A549 (cell line): Measurements from ENCODE around the gene NOL4. TPM values are rescaled to one million over a fixed set of nuclear protein-coding genes. Genes with fewer than 3 reads are reported as not detected.
"Not testable (repeated sequence)": the region's sequence is repeated elsewhere in the genome, so short reads cannot be mapped to it uniquely, and the experiment has no call there.

ENCODE experiments used
- ATAC-seq, 2 experiments: fragments of 200-7000 bp in 1 of 2; fragments of >200 bp in 1 of 2; cut with Nextera tagmentation in 1 of 2; cut with Tn5 transposase in 1 of 2; 3 replicates each; pipeline versions ENCODE4 v1.8.0 to v1.9.1; 2018 to 2020; ENCODE audit warnings: mild to moderate bottlenecking in 1 of 2, moderate library complexity in 1 of 2
- CTCF ChIA-PET: fragments of 300-600 bp; sonication (Branson Sonifier 250); formaldehyde crosslinking; extraction: SDS; loops from one replicate; lab custom pipeline; 2021; ENCODE audit warnings: antibody characterized with exemption, inconsistent platforms; lab: Yijun Ruan, JAX
- POLR2A ChIA-PET: fragments of 350-600 bp; formaldehyde crosslinking; extraction: SDS; loops from one replicate; lab custom pipeline; 2021; ENCODE audit warnings: antibody characterized with exemption, inconsistent platforms; lab: Yijun Ruan, JAX
- DNase-seq, 2 experiments: peaks; one replicate each; pipeline versions ENCODE4 v3.0.0 to v3.0.0-alpha.2; 2011 to 2016; ENCODE audit warnings: low read depth in 1 of 2, low spot score in 1 of 2
- FAIRE-seq: peaks from 2 replicates; lab custom pipeline; 2011; peaks lifted over from hg19 to GRCh38; lab: Jason Lieb, UNC
- H3K27ac ChIP-seq, 2 experiments: fragments of >200 bp; sonication (Bioruptor Twin); formaldehyde crosslinking; 3 replicates each; pipeline ENCODE4 v1.5.1; 2016 to 2017
- H3K4me1 ChIP-seq: fragments of >200 bp; sonication (Bioruptor Twin); formaldehyde crosslinking; 3 replicates; pipeline ENCODE4 v1.6.1; 2016
- H3K4me2 ChIP-seq: fragments of >200 bp; sonication (Bioruptor Twin); formaldehyde crosslinking; 3 replicates; pipeline ENCODE4 v1.6.1; 2016
- H3K4me3 ChIP-seq: fragments of >200 bp; sonication (Bioruptor Twin); formaldehyde crosslinking; 3 replicates; pipeline ENCODE4 v1.5.1; 2016
- H3K9me3 ChIP-seq: fragments of >200 bp; sonication (Bioruptor Twin); formaldehyde crosslinking; 3 replicates; pipeline ENCODE4 v1.6.1; 2016
- CHD2 ChIP-seq: fragments of 150-350 bp; IDR thresholded peaks from 2 replicates; pipeline ENCODE4 v1.6.1; 2014; ENCODE audit warnings: low read length; ENCODE audit not compliant: partially characterized antibody
- CHD4 ChIP-seq: fragments of 200-600 bp; sonication (generic); IDR thresholded peaks from 2 replicates; pipeline ENCODE4 v1.6.1; 2016; ENCODE audit warnings: antibody characterized with exemption, mild to moderate bottlenecking, borderline replicate concordance
- CTCF ChIP-seq: fragments of >200 bp; sonication (Bioruptor Twin); formaldehyde crosslinking; IDR thresholded peaks from 3 replicates; pipeline ENCODE4 v1.5.1; 2016
- EHMT2 ChIP-seq: fragments of 200-600 bp; sonication (generic); IDR thresholded peaks from 2 replicates; pipeline ENCODE4 v1.6.1; 2016; ENCODE audit warnings: antibody characterized with exemption, low read depth, mild to moderate bottlenecking, moderate library complexity
- EP300 ChIP-seq, 2 experiments: fragments of >200 bp; sonication (Bioruptor Twin); formaldehyde crosslinking; IDR thresholded peaks; 2 replicates in 1 of 2; 3 replicates in 1 of 2; pipeline ENCODE4 v1.6.1; 2016 to 2017
- FOSL2 ChIP-seq, 2 experiments: fragments of 450-650 bp in 1 of 2; fragments of >200 bp in 1 of 2; sonication (Bioruptor Twin) in 1 of 2; formaldehyde crosslinking; IDR thresholded peaks; 2 replicates each; pipeline versions ENCODE4 v1.5.0 to v1.6.1; 2016 to 2020; ENCODE audit warnings: mild to moderate bottlenecking in 1 of 2, moderate library complexity in 1 of 2
- HDAC2 ChIP-seq: fragments of 200-600 bp; sonication (generic); IDR thresholded peaks from 2 replicates; pipeline ENCODE4 v1.6.1; 2016
- HMGXB4 ChIP-seq: fragments of 250-450 bp; sonication (Bioruptor Pico); IDR thresholded peaks from 2 replicates; pipeline ENCODE4 v1.5.0; 2021; ENCODE audit warnings: mild to moderate bottlenecking, moderate library complexity, borderline replicate concordance
- JUNB ChIP-seq: fragments of >200 bp; sonication (Bioruptor Twin); formaldehyde crosslinking; IDR thresholded peaks from 2 replicates; pipeline ENCODE4 v1.6.1; 2016
- KDM1A ChIP-seq: fragments of 200-600 bp; sonication (generic); IDR thresholded peaks from 2 replicates; pipeline ENCODE4 v1.6.1; 2016; ENCODE audit warnings: low read depth, mild to moderate bottlenecking
- KDM5A ChIP-seq: fragments of 200-600 bp; sonication (generic); IDR thresholded peaks from 2 replicates; pipeline ENCODE4 v1.6.1; 2016; ENCODE audit warnings: antibody characterized with exemption, mild to moderate bottlenecking
- MAX ChIP-seq: IDR thresholded peaks from 2 replicates; pipeline ENCODE4 v1.6.1; 2012
- NPAS2 ChIP-seq: fragments of 250-450 bp; sonication (Bioruptor Pico); IDR thresholded peaks from 2 replicates; pipeline ENCODE4 v1.8.0; 2022; ENCODE audit warnings: mild to moderate bottlenecking, moderate library complexity, borderline replicate concordance
- RCOR1 ChIP-seq: fragments of 150-350 bp; IDR thresholded peaks from 2 replicates; pipeline ENCODE4 v1.6.1; 2014; ENCODE audit warnings: antibody characterized with exemption, low read length, low read depth
- TP53 ChIP-seq: fragments of 250-450 bp; sonication (Bioruptor Pico); IDR thresholded peaks from 2 replicates; pipeline ENCODE4 v1.5.0; 2021; ENCODE audit warnings: mild to moderate bottlenecking, moderate library complexity
- ZFP36 ChIP-seq: fragments of 450-650 bp; IDR thresholded peaks from 2 replicates; pipeline ENCODE4 v1.6.1; 2014; ENCODE audit warnings: borderline replicate concordance; ENCODE audit not compliant: partially characterized antibody
- ZNF302 ChIP-seq: fragments of 250-450 bp; sonication (Bioruptor Pico); IDR thresholded peaks from 2 replicates; pipeline ENCODE4 v1.9.0; 2021; ENCODE audit warnings: inconsistent platforms, mild to moderate bottlenecking, moderate library complexity
- WGBS: methylation state at CpG from one replicate; pipeline ENCODE4 v1.1.6; 2017; ENCODE audit errors: missing lambda C conversion rate; 5-methylcytosine and 5-hydroxymethylcytosine counted together
- polyA plus RNA-seq, 4 experiments: library from polyadenylated mRNA; depleted of rRNA in 3 of 4; stranded (reverse); fragments of >200 nt; fragmentation: RNase III in 1 of 4; extraction: RNeasy Plus Mini Kit Qiagen cat#74134 plus additional on column Dnase treatment in 1 of 4; gene quantifications; 2 replicates in 3 of 4; 3 replicates in 1 of 4; pipeline ENCODE4 v1.2.3, GENCODE V29; 2011 to 2017
- TF ChIP-seq, protein P1 (sequence below): fragments of 250-450 bp; sonication (Bioruptor Pico); IDR thresholded peaks from 2 replicates; pipeline ENCODE4 v1.5.0; 2020; ENCODE audit warnings: low read depth, mild to moderate bottlenecking, moderate library complexity

The NOL4 gene
- polyA plus RNA-seq, 2 of the 4 experiments (the other 2 are of a cell fraction) = not detected

DNA sequence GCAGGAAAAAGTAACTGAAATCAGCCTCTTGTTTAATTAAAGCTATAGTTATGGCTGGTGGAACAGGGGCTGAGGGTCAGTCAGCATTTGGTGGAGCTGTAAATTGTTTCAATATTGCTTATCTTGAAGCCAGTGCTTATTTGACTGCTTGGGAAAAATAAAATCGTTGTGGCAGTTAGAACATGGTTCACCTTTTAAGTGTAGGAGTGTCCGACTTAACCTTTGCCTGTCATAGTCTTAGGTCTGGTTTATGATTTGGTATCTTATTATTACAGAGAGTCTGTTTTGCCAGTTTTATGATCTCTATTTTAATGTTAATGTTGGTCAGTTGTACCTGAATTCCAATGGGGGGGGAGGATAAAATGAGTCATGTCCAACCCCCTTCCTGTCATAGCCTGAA lies 27.2 kb upstream of the NOL4 start:
- ChIA-PET CTCF (no interaction called here), POLR2A (no interaction called here)
- no peak for FAIRE-seq
- Histone ChIP-seq H3K4me2 (no peak overlapping the region), H3K9me3 (no peaks in the 10 kb centered on the region), H3K4me1 (no peaks in the 10 kb centered on the region), H3K27ac (no peak overlapping the region), H3K4me3 (no peak overlapping the region)
- no peak for ATAC-seq
- 15% methylated on average over 2 of the region's 2 CpGs for WGBS
- TF ChIP-seq HDAC2 (no peak), FOSL2 (IDR thresholded peaks at IDR 0.05) (no peak), FOSL2 (CRISPR knock-in tag; IDR thresholded peaks at IDR 0.05) (no peak), ZNF302 (no peak), MAX (no peak), CHD4 (no peak), CTCF (no peak), EHMT2 (no peak), CHD2 (no peak), NPAS2 (CRISPR knock-in tag) (no peak), KDM5A (no peak), RCOR1 (no peak)
- TF ChIP-seq, protein P1, sequence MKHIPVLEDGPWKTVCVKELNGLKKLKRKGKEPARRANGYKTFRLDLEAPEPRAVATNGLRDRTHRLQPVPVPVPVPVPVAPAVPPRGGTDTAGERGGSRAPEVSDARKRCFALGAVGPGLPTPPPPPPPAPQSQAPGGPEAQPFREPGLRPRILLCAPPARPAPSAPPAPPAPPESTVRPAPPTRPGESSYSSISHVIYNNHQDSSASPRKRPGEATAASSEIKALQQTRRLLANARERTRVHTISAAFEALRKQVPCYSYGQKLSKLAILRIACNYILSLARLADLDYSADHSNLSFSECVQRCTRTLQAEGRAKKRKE = no peak
- no peak for DNase-seq

- no peak overlapping the region for H3K4me3 ChIP-seq
- CTCF ChIA-PET = no interaction called here
- H3K4me1 ChIP-seq = no peaks in the 10 kb centered on the region
- H3K4me2 ChIP-seq = no peak overlapping the region
- POLR2A ChIA-PET = no interaction called here
- 0% methylated on average over 3 of the region's 3 CpGs for WGBS
- H3K27ac ChIP-seq = no peak overlapping the region
- ATAC-seq = no peak
- DNase-seq = no peak
- no peak for TF ChIP-seq ZFP36
- TF ChIP-seq, protein P1 = no peak
- TF ChIP-seq HMGXB4 (CRISPR knock-in tag) = no peak
- TF ChIP-seq TP53 (CRISPR knock-in tag) = no peak
- TF ChIP-seq MAX = no peak
- no peaks in the 10 kb centered on the region for H3K9me3 ChIP-seq
- no peak for FAIRE-seq
Observed at GRCh38 chr18:34248727-34249126, 24.0 kb upstream of the NOL4 start.

DNA sequence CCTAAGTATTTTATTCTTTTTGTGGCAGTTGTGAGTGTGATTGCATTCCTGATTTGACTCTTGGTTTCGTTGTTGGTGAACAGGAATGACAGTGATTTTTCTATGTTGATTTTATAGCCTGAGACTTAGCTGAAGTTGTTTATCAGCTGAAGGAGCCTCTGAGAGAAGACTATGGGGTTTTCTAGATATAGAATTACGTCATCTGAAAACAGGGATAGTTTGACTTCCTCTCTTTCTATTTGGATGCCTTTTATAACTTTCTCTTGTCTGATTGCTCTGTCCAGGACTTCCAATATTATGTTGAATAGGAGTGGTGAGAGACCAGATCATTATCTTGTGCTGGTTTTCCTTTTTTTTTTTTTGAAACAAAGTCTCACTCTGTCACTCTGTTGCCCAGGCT lies 18.0 kb upstream of the NOL4 start:
- H3K9me3 ChIP-seq = no peaks in the 10 kb centered on the region
- WGBS = 0% methylated on average over 2 of the region's 2 CpGs
- TF ChIP-seq JUNB (no peak), CHD4 (no peak), EP300 (IDR thresholded peaks at IDR 0.05) (no peak), KDM1A (no peak)
- TF ChIP-seq, all 56 proteins: peak for 0
- Histone ChIP-seq H3K4me3 (no peak overlapping the region), H3K4me1 (no peaks in the 10 kb centered on the region), H3K27ac (no peak overlapping the region), H3K4me2 (no peak overlapping the region)
- ATAC-seq = no peak
- CTCF ChIA-PET = no interaction called here
- POLR2A ChIA-PET = no interaction called here
- no peak for FAIRE-seq
- DNase-seq = no peak

GRCh38 chr18:34233781-34234388 lies 9.2 kb upstream of the NOL4 start:
- H3K4me1 ChIP-seq, POLR2A ChIA-PET, H3K9me3 ChIP-seq, DNase-seq, ATAC-seq, H3K27ac ChIP-seq, H3K4me3 ChIP-seq, FAIRE-seq, CTCF ChIA-PET, H3K4me2 ChIP-seq: not testable (repeated sequence)
- WGBS = 35% methylated on average over 7 of the region's 39 CpGs
